Stimulated activated CD4-positive, alpha-beta T cell treated with anti-CD3 and anti-CD28 coated beads, Interleukin-15, amount 100 ng/mL, for 24 hours (primary cell): Measurements from ENCODE around the gene FXYD4.
"Not testable (repeated sequence)": the region's sequence is repeated elsewhere in the genome, so short reads cannot be mapped to it uniquely, and the experiment has no call there.

Source experiments
- DNase-seq: peaks from one replicate; pipeline ENCODE4 v3.0.0-alpha.2; 2020

Gene FXYD4

DNA sequence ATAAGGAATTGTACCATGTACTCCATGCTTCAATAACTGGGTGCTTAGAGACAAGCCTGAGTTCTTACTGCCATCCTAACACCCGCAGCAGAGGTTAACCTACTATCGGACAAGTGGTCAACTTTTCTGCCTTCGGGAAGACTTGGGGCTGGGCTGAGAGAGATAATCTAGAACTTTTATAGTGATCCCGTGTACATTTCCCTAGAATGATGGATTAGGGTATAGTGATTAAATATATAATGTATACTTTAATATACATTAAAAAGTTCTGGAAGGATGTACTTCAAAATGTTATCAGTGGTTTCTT is 49.7 kb downstream of the FXYD4 start:
- DNase-seq, result no peak

DNA sequence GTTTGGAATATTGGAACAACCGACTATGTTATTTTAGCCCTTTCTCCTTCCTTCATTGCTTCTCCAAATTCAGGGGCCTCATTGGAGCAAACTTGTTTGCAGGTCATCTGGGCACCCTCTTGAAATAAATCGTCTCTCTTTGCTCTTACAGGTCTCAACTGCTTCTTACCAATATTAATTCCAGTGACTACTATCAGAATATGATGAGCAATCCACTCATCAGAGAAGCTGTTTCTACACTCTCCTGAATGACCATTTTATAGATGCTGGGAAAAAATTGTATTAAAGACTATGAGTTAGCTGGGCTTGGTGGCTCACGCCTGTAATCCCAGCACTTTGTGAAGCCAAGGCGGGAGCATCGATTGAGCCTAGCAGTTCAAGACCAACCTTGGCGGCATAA is 50.1 kb downstream of the FXYD4 start:
- DNase-seq, result no peak

DNA sequence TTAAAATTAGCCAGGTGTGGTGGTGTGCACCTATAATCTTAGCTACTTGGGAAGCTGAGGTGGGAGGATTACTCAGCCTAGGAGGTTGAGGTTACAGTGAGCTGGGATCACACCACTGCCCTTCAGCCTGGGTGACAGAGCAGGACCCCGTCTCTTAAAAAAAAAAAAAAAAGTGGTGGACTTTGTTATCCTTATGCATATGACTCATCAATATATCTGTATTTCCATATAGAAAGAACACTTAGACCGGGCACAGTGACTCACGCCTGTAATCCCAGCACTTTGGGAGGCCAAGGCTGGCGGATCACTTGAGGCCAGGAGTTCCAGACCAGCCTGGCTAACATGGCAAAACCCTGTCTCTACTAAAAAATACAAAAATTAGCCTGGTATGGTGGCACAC is 50.5 kb downstream of the FXYD4 start:
- not testable (repeated sequence) for DNase-seq

DNA sequence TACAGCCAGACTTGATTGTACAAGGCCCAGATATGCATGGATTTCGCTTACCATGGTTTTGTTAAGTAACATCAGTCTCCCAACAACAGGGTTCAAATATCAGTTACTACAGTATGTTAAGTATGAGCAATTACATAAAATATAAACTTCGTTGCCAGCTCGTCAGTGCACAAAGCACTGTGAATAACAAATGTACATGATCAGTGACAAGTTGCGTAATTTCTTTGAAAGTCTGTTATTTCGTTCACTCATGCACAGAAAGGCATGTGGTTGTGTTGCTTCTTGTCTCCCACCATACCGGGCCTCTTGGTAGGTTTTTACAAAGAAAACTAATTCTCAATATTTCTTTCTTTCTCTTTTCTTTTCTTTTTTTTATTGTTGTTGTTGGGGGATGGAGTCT is 53.0 kb downstream of the FXYD4 start:
- DNase-seq, result no peak
